ENCODE results near the gene JARID2.

DNA sequence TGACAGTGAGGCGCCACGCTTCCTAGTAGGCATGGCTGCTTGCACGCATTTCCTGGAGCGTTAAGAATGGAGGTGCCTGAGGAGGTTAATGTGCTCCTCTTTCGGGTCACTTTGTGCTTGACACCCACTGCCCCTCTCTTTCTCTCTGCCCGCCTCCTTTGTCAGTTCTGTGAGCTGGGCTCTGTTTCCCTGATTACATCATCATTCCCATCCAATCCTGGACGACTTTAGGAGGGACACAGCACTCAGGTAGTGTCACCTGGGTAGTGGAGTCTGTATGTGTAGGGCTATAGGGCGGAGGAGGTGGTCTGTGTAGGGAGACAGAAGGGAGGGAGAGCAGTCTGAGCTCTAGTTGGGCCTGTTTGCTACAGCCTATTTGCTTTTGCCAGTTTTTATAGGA lies 136.8 kb downstream of the JARID2 start:
- TF ChIP-seq GATA2 (IDR thresholded peaks at IDR 0.05; ENCODE audit: low read depth, low read length) (no peak), GATA3 (IDR thresholded peaks at IDR 0.05; ENCODE audit: low read depth, low read length) (no peak)

Data from SH-SY5Y (cell line).